CD4-positive, alpha-beta T cell treated with Interleukin-12 subunit alpha and Interleukin-12 subunit beta, for 1 hour (primary cell): ENCODE data around the gene STX2.
"Not testable (repeated sequence)": the region's sequence is repeated elsewhere in the genome, so short reads cannot be mapped to it uniquely, and the experiment has no call there.

ENCODE experiments used
- DNase-seq: peaks from one replicate; pipeline ENCODE4 v3.0.0-alpha.2; 2020

STX2 gene

GRCh38 chr12:130868412-130868811 is 29.4 kb upstream of the STX2 start:
- peak; percentile 51 for DNase-seq

- no peak for DNase-seq
Measured at GRCh38 chr12:130863298-130863697, 24.2 kb upstream of the STX2 start.

GRCh38 chr12:130862771-130863170 is 23.7 kb upstream of the STX2 start:
- not testable (repeated sequence) for DNase-seq

GRCh38 chr12:130862161-130862560 is 23.1 kb upstream of the STX2 start:
- DNase-seq = no peak

- DNase-seq = no peak
Measured at GRCh38 chr12:130860311-130860710, 21.3 kb upstream of the STX2 start.

- DNase-seq = no peak
Measured at GRCh38 chr12:130859161-130859560, 20.1 kb upstream of the STX2 start.

- DNase-seq = no peak
Measured at GRCh38 chr12:130858084-130858483, 19.0 kb upstream of the STX2 start.

- no peak for DNase-seq
Measured at GRCh38 chr12:130856088-130856487, 17.0 kb upstream of the STX2 start.

GRCh38 chr12:130850418-130851021 is 11.5 kb upstream of the STX2 start:
- no peak for DNase-seq

- DNase-seq = no peak
Measured at GRCh38 chr12:130849561-130850417, 10.7 kb upstream of the STX2 start.

- DNase-seq = not testable (repeated sequence)
Measured at GRCh38 chr12:130848785-130849305, 9.8 kb upstream of the STX2 start.

GRCh38 chr12:130848105-130848504 is 9.1 kb upstream of the STX2 start:
- DNase-seq = not testable (repeated sequence)

GRCh38 chr12:130847112-130847511 is 8.1 kb upstream of the STX2 start:
- DNase-seq = no peak

GRCh38 chr12:130846369-130846768 is 7.3 kb upstream of the STX2 start:
- DNase-seq = no peak

- DNase-seq = no peak
Measured at GRCh38 chr12:130839770-130840404, 837 bp upstream of the STX2 start.

- DNase-seq = no peak
Measured at GRCh38 chr12:130838284-130838950, 633 bp downstream of the STX2 start.

GRCh38 chr12:130835436-130835835 is 3.6 kb downstream of the STX2 start:
- DNase-seq = no peak

- DNase-seq = no peak
Measured at GRCh38 chr12:130835011-130835410, 4.0 kb downstream of the STX2 start.

- no peak for DNase-seq
Measured at GRCh38 chr12:130832561-130833209, 6.4 kb downstream of the STX2 start.

GRCh38 chr12:130831876-130832405 is 7.1 kb downstream of the STX2 start:
- no peak for DNase-seq

- no peak for DNase-seq
Measured at GRCh38 chr12:130831246-130831645, 7.8 kb downstream of the STX2 start.

- no peak for DNase-seq
Measured at GRCh38 chr12:130830246-130830551, 8.9 kb downstream of the STX2 start.
